Mucosa of rectum (tissue), 2 donors: ENCODE results near the gene KIAA1671.

Source experiments
- H3K27ac ChIP-seq, 2 donors: one replicate each; pipeline ENCODE4 v1.7.0; 2013; ENCODE audit warnings: inconsistent platforms in 2 of 2, low read depth in 2 of 2, low read length in 2 of 2
- H3K27me3 ChIP-seq, 2 donors: one replicate each; pipeline ENCODE4 v1.7.0; 2013; ENCODE audit warnings: low read length in 2 of 2; ENCODE audit not compliant: control insufficient read depth in 2 of 2, insufficient read depth in 2 of 2
- H3K36me3 ChIP-seq, 2 donors: one replicate each; pipeline ENCODE4 v1.7.0; 2013; ENCODE audit warnings: low read length in 2 of 2; ENCODE audit not compliant: control insufficient read depth in 2 of 2, insufficient read depth in 2 of 2
- H3K4me1 ChIP-seq, 2 donors: one replicate each; pipeline ENCODE4 v1.7.0; 2013; ENCODE audit warnings: low read length in 2 of 2, mild to moderate bottlenecking in 1 of 2; ENCODE audit not compliant: control insufficient read depth in 2 of 2, insufficient read depth in 2 of 2
- H3K4me3 ChIP-seq, 2 donors: one replicate each; pipeline ENCODE4 v1.7.0; 2013; ENCODE audit warnings: low read length in 2 of 2
- H3K9ac ChIP-seq, 2 donors: one replicate each; pipeline ENCODE4 v1.7.0; 2013; ENCODE audit warnings: low read length in 2 of 2, low read depth in 1 of 2, mild to moderate bottlenecking in 1 of 2
- H3K9me3 ChIP-seq, 2 donors: one replicate each; pipeline ENCODE4 v1.7.0; 2013; ENCODE audit warnings: low read length in 2 of 2; ENCODE audit not compliant: control insufficient read depth in 2 of 2
- donor health status: healthy.
- donor health status: Normal muscosa, but diverticular disease.

KIAA1671 gene

DNA sequence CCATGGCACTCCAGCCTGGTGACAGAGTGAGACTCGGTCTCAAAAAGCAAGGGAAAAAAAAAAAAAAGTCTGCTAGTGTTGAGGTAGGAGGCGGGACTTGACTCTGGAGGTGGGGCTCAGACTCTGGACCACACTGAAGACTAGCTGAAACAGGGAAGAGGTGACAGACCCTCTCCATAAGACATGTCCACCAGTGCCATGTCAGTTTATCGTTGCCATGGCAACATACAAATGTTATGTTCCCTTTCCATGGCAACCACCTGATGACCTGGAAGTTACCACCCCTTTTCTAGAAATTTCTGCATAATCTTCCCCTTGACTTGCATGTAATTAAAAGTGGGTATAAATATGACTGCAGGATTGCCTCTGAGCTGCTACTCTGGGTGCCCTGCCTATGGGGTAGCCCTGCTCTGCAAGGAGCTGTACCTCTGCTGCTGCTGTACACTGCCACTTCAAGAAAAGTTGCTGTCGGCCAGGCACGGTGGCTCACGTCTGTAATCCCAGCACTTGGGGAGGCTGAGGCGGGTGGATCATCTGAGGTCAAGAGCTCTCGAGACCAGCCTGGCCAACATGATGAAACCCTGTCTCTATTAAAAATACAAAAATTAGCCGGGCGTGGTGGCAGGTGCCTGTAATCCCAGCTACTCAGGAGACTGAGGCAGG, 55.1 kb downstream of the KIAA1671 start:
- Histone ChIP-seq H3K9ac (no peak overlapping the region), H3K9me3 (no peaks in the 10 kb centered on the region), H3K36me3 (no peaks in the 10 kb centered on the region), H3K4me3 (no peak overlapping the region), H3K4me1 (peaks cover 2 to 10% of the 10 kb centered on the region in 2 donors), H3K27me3 (no peaks in the 10 kb centered on the region), H3K27ac (no peak overlapping the region)

DNA sequence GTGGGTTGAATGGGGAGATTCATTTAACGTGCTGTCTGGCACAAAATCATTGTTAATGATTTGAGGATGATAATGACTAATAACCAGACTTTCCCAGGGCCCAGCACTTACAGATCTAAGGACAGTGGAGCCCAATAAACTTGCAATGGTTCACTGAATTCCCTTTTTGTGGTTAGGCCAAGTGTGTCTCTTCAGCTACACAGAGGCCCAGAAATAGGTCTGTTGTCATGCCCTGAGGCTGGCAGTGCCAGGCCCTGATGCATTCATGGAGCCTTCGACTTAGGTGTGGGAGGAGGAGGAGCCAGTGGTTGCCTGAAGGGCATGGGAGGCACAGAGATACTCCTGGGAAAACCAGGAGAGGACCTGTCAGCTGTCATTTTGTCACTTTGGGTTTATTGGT, 56.1 kb downstream of the KIAA1671 start:
- Histone ChIP-seq H3K27me3 (no peaks in the 10 kb centered on the region), H3K4me1 (peaks cover 11 to 20% of the 10 kb centered on the region in 2 donors), H3K9me3 (no peaks in the 10 kb centered on the region), H3K36me3 (no peaks in the 10 kb centered on the region), H3K9ac (no peak overlapping the region), H3K27ac (no peak overlapping the region), H3K4me3 (no peak overlapping the region)

DNA sequence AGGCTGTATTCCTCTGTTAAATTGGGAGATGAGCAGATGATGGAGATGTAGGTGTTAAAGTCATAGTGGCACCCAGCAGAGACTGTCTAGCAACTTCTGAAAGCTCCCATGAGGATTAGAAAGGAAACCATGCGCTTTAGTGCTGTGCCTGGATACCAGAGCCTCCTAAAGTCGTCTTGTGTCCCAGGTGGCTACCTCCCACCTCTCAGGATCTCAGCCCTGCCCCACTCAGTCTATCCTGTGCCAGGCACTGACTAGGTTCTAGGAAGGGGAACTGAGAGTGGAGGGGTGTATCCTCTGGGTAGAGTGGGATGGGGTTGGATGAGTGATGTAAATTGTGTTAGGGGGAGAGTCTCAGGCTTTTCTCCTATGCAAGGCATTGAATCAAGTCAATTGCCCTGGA, 60.2 kb downstream of the KIAA1671 start:
- peaks cover 0 to 3% of the 10 kb centered on the region in 2 donors for H3K36me3 ChIP-seq
- H3K4me1 ChIP-seq: peaks cover 21 to 39% of the 10 kb centered on the region in 2 donors
- H3K27ac ChIP-seq: peak overlapping the region; percentile 78 to 86
- H3K27me3 ChIP-seq: no peaks in the 10 kb centered on the region
- H3K4me3 ChIP-seq: no peak overlapping the region
- H3K9ac ChIP-seq: peak overlapping the region in 1 of 2 donors; percentile 36
- H3K9me3 ChIP-seq: no peaks in the 10 kb centered on the region

GRCh38 chr22:25013607-25014006, 61.1 kb downstream of the KIAA1671 start:
- Histone ChIP-seq H3K27ac (peak overlapping the region; percentile 78 to 86), H3K9ac (peak overlapping the region in 1 of 2 donors; percentile 36)

DNA sequence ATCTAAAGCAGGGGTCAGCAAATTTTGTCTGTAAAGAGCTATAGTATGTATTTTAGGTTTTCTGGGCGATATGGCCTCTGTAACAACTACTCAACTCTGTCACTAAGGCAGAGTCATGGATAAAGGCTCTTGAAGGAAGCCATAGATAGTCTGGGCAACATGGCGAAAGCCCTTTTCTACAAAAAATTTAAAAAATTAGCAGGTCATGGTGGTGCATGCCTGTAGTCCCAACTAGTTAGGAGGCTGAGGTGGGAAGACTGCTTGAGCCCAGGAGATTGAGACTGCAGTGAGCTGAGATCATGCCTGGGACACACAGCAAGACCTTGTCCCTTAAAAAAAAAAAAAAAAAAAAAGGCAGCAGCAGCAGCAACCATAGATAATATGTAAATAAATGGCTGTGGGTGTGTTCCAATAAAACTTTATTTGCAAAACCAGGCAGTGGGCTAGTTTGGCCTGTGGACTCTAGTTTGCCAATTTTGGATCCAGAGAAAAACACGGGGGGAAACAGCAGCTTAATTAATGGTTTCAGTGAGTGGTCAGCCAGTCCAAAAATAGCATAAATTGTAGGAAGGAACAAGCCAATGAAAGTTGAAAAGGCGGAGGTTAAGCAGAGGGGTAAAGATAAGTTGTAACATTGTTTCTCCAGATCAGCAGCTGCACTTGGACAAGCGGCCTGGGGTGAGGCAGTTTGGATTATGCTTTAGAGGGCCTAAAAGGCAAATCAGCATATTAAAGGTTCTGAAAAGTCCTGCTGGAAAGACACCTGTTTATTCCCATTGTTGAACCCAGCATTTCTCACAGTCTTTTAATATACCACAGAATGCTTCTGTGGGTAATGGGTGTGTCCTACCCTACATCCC, 62.6 kb downstream of the KIAA1671 start:
- H3K36me3 ChIP-seq: peaks cover 0 to 3% of the 10 kb centered on the region in 2 donors
- H3K4me3 ChIP-seq: no peak overlapping the region
- H3K27ac ChIP-seq: peak overlapping the region; percentile 77 to 78
- peaks cover 21 to 39% of the 10 kb centered on the region in 2 donors for H3K4me1 ChIP-seq
- H3K9me3 ChIP-seq: no peaks in the 10 kb centered on the region
- peak overlapping the region in 1 of 2 donors; percentile 30 for H3K9ac ChIP-seq
- H3K27me3 ChIP-seq: no peaks in the 10 kb centered on the region

More at GRCh38 chr22:25013607-25014006, 61.1 kb downstream of the KIAA1671 start:
- H3K36me3 ChIP-seq: peaks cover 0 to 3% of the 10 kb centered on the region in 2 donors
- no peaks in the 10 kb centered on the region for H3K9me3 ChIP-seq
- H3K4me3 ChIP-seq: no peak overlapping the region
- peaks cover 21 to 39% of the 10 kb centered on the region in 2 donors for H3K4me1 ChIP-seq
- H3K27me3 ChIP-seq: no peaks in the 10 kb centered on the region

GRCh38 chr22:25016311-25016710, 63.8 kb downstream of the KIAA1671 start:
- Histone ChIP-seq H3K36me3 (peaks cover 0 to 3% of the 10 kb centered on the region in 2 donors), H3K27me3 (no peaks in the 10 kb centered on the region), H3K4me1 (peaks cover 21 to 39% of the 10 kb centered on the region in 2 donors)

GRCh38 chr22:25018009-25018408, 65.5 kb downstream of the KIAA1671 start:
- Histone ChIP-seq H3K4me1 (peaks cover 15 to 25% of the 10 kb centered on the region in 2 donors), H3K9me3 (no peaks in the 10 kb centered on the region), H3K9ac (no peak overlapping the region), H3K27ac (no peak overlapping the region), H3K27me3 (no peaks in the 10 kb centered on the region), H3K4me3 (no peak overlapping the region), H3K36me3 (peaks cover 0 to 3% of the 10 kb centered on the region in 2 donors)

More at GRCh38 chr22:25016311-25016710, 63.8 kb downstream of the KIAA1671 start:
- Histone ChIP-seq H3K9ac (no peak overlapping the region), H3K4me3 (no peak overlapping the region), H3K9me3 (no peaks in the 10 kb centered on the region), H3K27ac (no peak overlapping the region)

GRCh38 chr22:25019427-25020184, 67.1 kb downstream of the KIAA1671 start:
- Histone ChIP-seq H3K9me3 (no peaks in the 10 kb centered on the region), H3K27me3 (no peaks in the 10 kb centered on the region), H3K27ac (no peak overlapping the region), H3K4me1 (peaks cover 1 to 17% of the 10 kb centered on the region in 2 donors), H3K36me3 (peaks cover 0 to 3% of the 10 kb centered on the region in 2 donors), H3K9ac (no peak overlapping the region), H3K4me3 (no peak overlapping the region)

GRCh38 chr22:25021409-25021808, 68.9 kb downstream of the KIAA1671 start:
- Histone ChIP-seq H3K27ac (no peak overlapping the region), H3K4me3 (no peak overlapping the region), H3K27me3 (no peaks in the 10 kb centered on the region), H3K36me3 (no peaks in the 10 kb centered on the region), H3K9ac (no peak overlapping the region), H3K4me1 (peaks cover under 1 to 20% of the 10 kb centered on the region in 2 donors), H3K9me3 (no peaks in the 10 kb centered on the region)
